ENCODE measurements around the gene HCFC1. TPM values are rescaled to one million over a fixed set of nuclear protein-coding genes. Genes with fewer than 3 reads are reported as not detected.

The HCFC1 gene
- total and polyA plus RNA-seq, 11 donors = 11.8 to 72.6 (median 33.8) TPM

DNA sequence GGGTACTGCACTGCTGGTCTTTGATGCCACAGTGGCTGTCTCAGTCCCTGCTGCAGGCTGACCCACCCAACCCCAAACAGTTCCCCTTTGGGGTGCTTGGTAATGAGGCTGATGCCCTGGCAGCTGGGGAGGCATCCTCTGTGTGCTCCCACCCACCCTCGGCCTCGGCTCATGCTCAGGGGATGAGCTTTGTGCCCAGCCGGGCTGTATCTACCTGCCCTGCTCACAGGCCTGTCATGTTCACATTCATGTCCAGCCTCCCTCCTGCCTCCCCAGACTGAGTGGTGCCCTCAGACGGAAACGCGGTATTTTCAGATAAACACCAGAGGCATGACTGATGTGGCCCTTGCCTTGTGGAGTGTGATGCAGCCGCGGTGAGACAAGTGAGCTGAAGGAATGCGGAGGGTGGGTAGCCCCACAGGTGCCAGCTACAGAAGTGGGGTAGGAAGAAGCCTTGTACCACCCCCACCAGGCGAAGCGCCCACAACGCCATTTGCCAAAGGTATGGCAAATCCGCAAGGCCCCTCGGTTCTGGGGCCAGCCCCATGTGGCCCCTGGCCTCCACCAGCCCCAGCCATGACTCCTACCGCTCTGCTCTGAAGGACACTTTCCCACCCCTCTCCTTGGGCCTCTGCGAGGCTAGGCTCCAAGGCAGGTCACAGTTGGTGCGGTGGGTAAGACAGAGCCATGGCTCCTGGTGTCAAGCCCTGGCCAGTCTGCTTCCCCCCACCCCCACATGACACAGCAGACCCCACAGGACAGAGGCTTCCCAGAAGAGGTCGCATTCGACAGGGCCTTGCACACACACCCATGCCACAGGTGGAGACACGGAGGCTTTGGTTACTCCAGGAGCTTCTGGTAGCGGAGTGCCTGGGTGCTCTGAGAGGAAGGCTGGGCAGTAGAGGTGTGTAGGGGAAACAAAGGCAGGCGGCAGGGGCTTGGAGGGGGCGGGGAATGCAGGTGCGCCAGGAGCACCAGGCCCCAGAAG is 25.4 kb downstream of the HCFC1 start:
- Histone ChIP-seq H3K27ac (peak overlapping the region in 2 of 12 donors; percentile 74 to 86), H3K9me3 (no peaks in the 10 kb centered on the region), H3K4me1 (peaks cover 0 to 36% (median 8%) of the 10 kb centered on the region in 12 donors), H3K27me3 (peaks cover 0 to 16% (median 0%) of the 10 kb centered on the region in 9 donors), H3K36me3 (peaks cover 0 to 24% (median 21%) of the 10 kb centered on the region in 9 donors), H3K4me3 (no peak overlapping the region)
- ATAC-seq (no peak), DNase-seq (no peak)
- intact Hi-C loops (cut with DNase I) = loop anchor here in 1 of 10 donors (2.0 kb wide), 1 partner anchor 17 kb away; no protein-coding TSS in a partner anchor
- TF ChIP-seq POLR2A (IDR thresholded peaks at IDR 0.05) = no peak
- TF ChIP-seq, protein P1, sequence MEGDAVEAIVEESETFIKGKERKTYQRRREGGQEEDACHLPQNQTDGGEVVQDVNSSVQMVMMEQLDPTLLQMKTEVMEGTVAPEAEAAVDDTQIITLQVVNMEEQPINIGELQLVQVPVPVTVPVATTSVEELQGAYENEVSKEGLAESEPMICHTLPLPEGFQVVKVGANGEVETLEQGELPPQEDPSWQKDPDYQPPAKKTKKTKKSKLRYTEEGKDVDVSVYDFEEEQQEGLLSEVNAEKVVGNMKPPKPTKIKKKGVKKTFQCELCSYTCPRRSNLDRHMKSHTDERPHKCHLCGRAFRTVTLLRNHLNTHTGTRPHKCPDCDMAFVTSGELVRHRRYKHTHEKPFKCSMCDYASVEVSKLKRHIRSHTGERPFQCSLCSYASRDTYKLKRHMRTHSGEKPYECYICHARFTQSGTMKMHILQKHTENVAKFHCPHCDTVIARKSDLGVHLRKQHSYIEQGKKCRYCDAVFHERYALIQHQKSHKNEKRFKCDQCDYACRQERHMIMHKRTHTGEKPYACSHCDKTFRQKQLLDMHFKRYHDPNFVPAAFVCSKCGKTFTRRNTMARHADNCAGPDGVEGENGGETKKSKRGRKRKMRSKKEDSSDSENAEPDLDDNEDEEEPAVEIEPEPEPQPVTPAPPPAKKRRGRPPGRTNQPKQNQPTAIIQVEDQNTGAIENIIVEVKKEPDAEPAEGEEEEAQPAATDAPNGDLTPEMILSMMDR (IDR thresholded peaks at IDR 0.05) = no peak
- 86 to 94% (median 86%) methylated on average over 24 of the region's 24 CpGs for WGBS, 4 donors

DNA sequence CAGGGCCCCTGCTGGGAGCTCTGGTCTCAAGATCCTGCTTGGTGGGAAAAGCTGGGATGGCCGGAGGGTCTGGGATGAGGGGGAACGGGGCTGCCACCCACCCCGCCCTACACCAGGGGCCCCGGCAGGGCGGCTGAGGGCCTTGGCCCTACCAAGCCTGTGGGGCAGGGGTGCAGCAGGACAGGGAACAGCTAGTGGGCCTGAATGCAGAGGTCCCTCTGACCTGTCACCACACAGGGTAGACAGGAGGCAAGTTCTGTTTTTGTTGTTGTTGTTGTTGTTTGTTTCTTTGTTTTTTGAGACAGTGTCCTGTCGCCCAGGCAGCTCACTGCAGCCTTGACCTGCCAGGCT is 26.8 kb downstream of the HCFC1 start:
- Histone ChIP-seq H3K36me3 (peaks cover 0 to 10% (median 6%) of the 10 kb centered on the region in 9 donors), H3K4me3 (peak overlapping the region in 11 of 12 donors; percentile 4 to 59 (median 45)), H3K27ac (peak overlapping the region in 6 of 12 donors; percentile 8 to 63 (median 41)), H3K4me1 (peaks cover 0 to 30% (median 7%) of the 10 kb centered on the region in 12 donors), H3K9me3 (no peaks in the 10 kb centered on the region), H3K27me3 (peaks cover 0 to 28% (median 0%) of the 10 kb centered on the region in 9 donors)
- intact Hi-C loops (cut with DNase I) = no loop called here
- ATAC-seq (no peak), DNase-seq (no peak)
- no peak for TF ChIP-seq POLR2A (IDR thresholded peaks at IDR 0.05)
- TF ChIP-seq, protein P1 (IDR thresholded peaks at IDR 0.05) = no peak
- WGBS, 4 donors = 42 to 71% (median 59%) methylated on average over 1 to 6 of the region's 6 CpGs

DNA sequence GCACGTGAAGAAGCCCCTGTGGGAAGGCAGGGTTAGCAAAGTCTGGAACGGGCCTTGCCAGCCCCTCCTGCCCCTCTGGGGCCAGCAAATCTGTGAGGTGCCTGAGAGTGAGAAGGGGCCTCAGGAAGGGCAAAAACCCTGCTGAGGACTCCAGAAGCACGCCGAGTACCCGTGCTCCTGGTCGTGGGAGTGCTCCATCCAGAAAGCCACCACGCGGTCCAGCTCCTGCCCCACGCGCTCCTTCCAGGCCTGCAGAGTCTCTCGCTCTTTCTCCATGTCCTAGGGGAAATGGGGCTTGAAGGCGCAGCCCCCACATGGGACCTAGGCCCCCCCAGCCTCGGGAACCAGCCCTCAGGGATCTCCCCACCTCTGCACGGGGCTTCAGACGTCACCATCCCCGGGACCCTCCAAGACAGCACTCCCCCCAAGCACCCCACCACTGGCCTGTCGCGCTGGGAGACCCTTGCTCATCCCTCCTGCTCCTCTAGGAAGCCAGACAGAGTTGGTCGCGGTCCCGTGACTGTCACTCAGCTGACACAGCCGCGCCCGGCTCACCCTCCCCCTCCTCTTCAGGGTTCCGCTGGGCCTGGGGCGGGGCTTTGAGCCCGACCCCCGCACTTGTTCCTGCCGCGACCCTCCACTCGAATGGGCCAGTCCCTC is 27.3 kb downstream of the HCFC1 start, which contains the start of gene RENBP:
RENBP (minus strand) TSS at position 504 of the 660 bp plus-strand sequence; CDS start at position 471, 33 bp downstream.
- Histone ChIP-seq H3K27ac (peak within 1 kb of the TSS in 6 of 12 donors; percentile 8 to 63 (median 41)), H3K4me1 (peaks cover 0 to 25% (median 4%) of the 10 kb centered on the region in 12 donors), H3K9me3 (no peaks in the 10 kb centered on the region), H3K27me3 (peaks cover 0 to 28% (median 0%) of the 10 kb centered on the region in 9 donors), H3K36me3 (peaks cover 0 to 5% (median under 1%) of the 10 kb centered on the region in 9 donors), H3K4me3 (peak within 1 kb of the TSS in 11 of 12 donors; percentile 18 to 59 (median 45))
- 16 to 39% (median 25%) methylated on average over 12 to 31 of the region's 31 CpGs for WGBS, 4 donors
- ATAC-seq = peak in 3 of 4 donors; percentile 44 to 63 (median 59)
- intact Hi-C loops (cut with DNase I) = no loop called here
- peak; percentile 56 to 83 (median 63) for DNase-seq
- TF ChIP-seq, protein P1 (IDR thresholded peaks at IDR 0.05) = no peak
- TF ChIP-seq POLR2A (IDR thresholded peaks at IDR 0.05) = no peak
